SK-N-SH treated with all-trans-retinoic acid at 6 μM for 48 hours (cell line): ENCODE data around the gene SLC35F5.

ENCODE experiments used
- ATAC-seq: fragments of 200-7000 bp; cut with Tn5 transposase; 3 replicates; pipeline ENCODE4 v1.9.1; 2020; ENCODE audit warnings: mild to moderate bottlenecking, moderate library complexity
- ARNTL ChIP-seq: fragments of 450-650 bp; formaldehyde crosslinking; IDR thresholded peaks from 2 replicates; pipeline ENCODE4 v1.5.0; 2020; ENCODE audit warnings: low read depth, mild to moderate bottlenecking, moderate library complexity, borderline replicate concordance
- BACH2 ChIP-seq: fragments of 250-450 bp; sonication (Bioruptor Pico); IDR thresholded peaks from 2 replicates; pipeline ENCODE4 v1.9.0; 2021; ENCODE audit warnings: mild to moderate bottlenecking, borderline replicate concordance
- CREB5 ChIP-seq: fragments of 250-450 bp; sonication (Bioruptor Pico); IDR thresholded peaks from 2 replicates; pipeline ENCODE4 v1.5.1; 2020; ENCODE audit warnings: low read depth, mild to moderate bottlenecking, moderate library complexity
- CSDC2 ChIP-seq: fragments of 250-450 bp; sonication (Bioruptor Pico); IDR thresholded peaks from 2 replicates; pipeline ENCODE4 v1.5.0; 2020; ENCODE audit warnings: mild to moderate bottlenecking, moderate library complexity
- ESRRG ChIP-seq: fragments of 250-450 bp; sonication (Bioruptor Pico); IDR thresholded peaks from 2 replicates; pipeline ENCODE4 v1.6.1; 2021; ENCODE audit warnings: mild to moderate bottlenecking
- ISL1 ChIP-seq: fragments of 250-450 bp; sonication (Bioruptor Pico); IDR thresholded peaks from 2 replicates; pipeline ENCODE4 v2.1.2; 2022; ENCODE audit warnings: mild to moderate bottlenecking, moderate library complexity
- OSR1 ChIP-seq: fragments of 250-450 bp; sonication (Bioruptor Pico); IDR thresholded peaks from 2 replicates; pipeline ENCODE4 v1.8.0; 2022; ENCODE audit warnings: moderate library complexity, mild to moderate bottlenecking, inconsistent platforms
- PATZ1 ChIP-seq: fragments of 250-450 bp; sonication (Bioruptor Pico); IDR thresholded peaks from 2 replicates; pipeline ENCODE4 v1.8.0; 2020; ENCODE audit warnings: mild to moderate bottlenecking, moderate library complexity, borderline replicate concordance
- PPARA ChIP-seq: fragments of 250-450 bp; sonication (Bioruptor Pico); IDR thresholded peaks from 2 replicates; pipeline ENCODE4 v1.5.0; 2020; ENCODE audit warnings: mild to moderate bottlenecking, borderline replicate concordance
- RARB ChIP-seq: fragments of 250-450 bp; sonication (Bioruptor Pico); IDR thresholded peaks from 2 replicates; pipeline ENCODE4 v1.8.0; 2021; ENCODE audit warnings: mild to moderate bottlenecking, moderate library complexity
- SNAI2 ChIP-seq: fragments of 250-450 bp; sonication (Bioruptor Pico); IDR thresholded peaks from 2 replicates; pipeline ENCODE4 v1.5.0; 2020; ENCODE audit warnings: mild to moderate bottlenecking, moderate library complexity
- ZC3H10 ChIP-seq: fragments of 250-450 bp; sonication (Bioruptor Pico); IDR thresholded peaks from 2 replicates; pipeline ENCODE4 v1.5.1; 2021; ENCODE audit warnings: mild to moderate bottlenecking, moderate library complexity
- ZFP30 ChIP-seq: fragments of 450-650 bp; formaldehyde crosslinking; IDR thresholded peaks from 2 replicates; pipeline ENCODE4 v1.5.0; 2022; ENCODE audit warnings: mild to moderate bottlenecking, moderate library complexity
- ZNF565 ChIP-seq: fragments of 450-650 bp; formaldehyde crosslinking; conservative IDR thresholded peaks from 2 replicates; pipeline ENCODE4 v1.5.0; 2020; ENCODE audit warnings: low read depth, mild to moderate bottlenecking, moderate library complexity
- ZNF70 ChIP-seq: fragments of 450-650 bp; formaldehyde crosslinking; IDR thresholded peaks from 2 replicates; pipeline ENCODE4 v1.5.0; 2020; ENCODE audit warnings: mild to moderate bottlenecking, moderate library complexity
- ZNF8 ChIP-seq: fragments of 450-650 bp; formaldehyde crosslinking; IDR thresholded peaks from 2 replicates; pipeline ENCODE4 v1.5.0; 2020; ENCODE audit warnings: mild to moderate bottlenecking, moderate library complexity
- TF ChIP-seq, protein P1 (sequence below): fragments of 250-450 bp; sonication (Bioruptor Pico); IDR thresholded peaks from 2 replicates; pipeline ENCODE4 v1.5.0; 2020; ENCODE audit warnings: mild to moderate bottlenecking, moderate library complexity
- TF ChIP-seq, protein P2 (sequence below): fragments of 250-450 bp; sonication (Bioruptor Pico); IDR thresholded peaks from 2 replicates; pipeline ENCODE4 v1.8.0; 2021; ENCODE audit warnings: low read depth, mild to moderate bottlenecking, moderate library complexity, borderline replicate concordance
- TF ChIP-seq, protein P3 (sequence below): fragments of 250-450 bp; sonication (Bioruptor Pico); IDR thresholded peaks from 2 replicates; pipeline ENCODE4 v1.5.1; 2021; ENCODE audit warnings: mild to moderate bottlenecking, moderate library complexity

SLC35F5 gene

DNA sequence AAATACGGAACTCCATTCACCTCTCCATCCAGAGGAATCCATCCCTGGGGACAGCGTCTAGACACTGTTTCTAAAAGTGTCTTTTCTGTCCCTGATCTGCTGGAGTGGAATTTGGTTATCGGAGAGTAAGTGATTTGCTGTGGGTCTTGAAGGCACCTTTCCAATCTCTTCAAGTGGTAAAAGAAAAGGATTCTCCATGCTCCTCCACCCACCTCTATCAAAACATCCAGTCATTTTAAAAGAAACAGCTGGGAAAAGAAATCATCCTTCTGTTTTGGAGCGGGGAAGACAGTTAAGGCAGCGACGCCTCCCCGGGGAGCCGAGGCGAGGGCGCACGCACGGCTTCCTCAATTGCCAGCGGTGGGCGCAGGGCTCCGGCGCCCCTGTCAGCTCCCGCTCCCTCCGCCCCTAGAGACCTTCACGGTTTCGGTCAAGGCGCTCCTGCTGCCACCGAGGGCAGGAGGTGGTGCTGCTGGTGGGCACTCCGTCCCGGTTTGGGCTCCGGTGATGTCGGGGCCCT, 547 bp downstream of the SLC35F5 start:
- TF ChIP-seq ESRRG (no peak), ZFP30 (CRISPR knock-in tag) (no peak), ARNTL (no peak), PATZ1 (CRISPR knock-in tag) (no peak), CREB5 (no peak), ISL1 (CRISPR knock-in tag) (no peak), ZNF565 (CRISPR knock-in tag) (no peak)
- TF ChIP-seq, protein P1, sequence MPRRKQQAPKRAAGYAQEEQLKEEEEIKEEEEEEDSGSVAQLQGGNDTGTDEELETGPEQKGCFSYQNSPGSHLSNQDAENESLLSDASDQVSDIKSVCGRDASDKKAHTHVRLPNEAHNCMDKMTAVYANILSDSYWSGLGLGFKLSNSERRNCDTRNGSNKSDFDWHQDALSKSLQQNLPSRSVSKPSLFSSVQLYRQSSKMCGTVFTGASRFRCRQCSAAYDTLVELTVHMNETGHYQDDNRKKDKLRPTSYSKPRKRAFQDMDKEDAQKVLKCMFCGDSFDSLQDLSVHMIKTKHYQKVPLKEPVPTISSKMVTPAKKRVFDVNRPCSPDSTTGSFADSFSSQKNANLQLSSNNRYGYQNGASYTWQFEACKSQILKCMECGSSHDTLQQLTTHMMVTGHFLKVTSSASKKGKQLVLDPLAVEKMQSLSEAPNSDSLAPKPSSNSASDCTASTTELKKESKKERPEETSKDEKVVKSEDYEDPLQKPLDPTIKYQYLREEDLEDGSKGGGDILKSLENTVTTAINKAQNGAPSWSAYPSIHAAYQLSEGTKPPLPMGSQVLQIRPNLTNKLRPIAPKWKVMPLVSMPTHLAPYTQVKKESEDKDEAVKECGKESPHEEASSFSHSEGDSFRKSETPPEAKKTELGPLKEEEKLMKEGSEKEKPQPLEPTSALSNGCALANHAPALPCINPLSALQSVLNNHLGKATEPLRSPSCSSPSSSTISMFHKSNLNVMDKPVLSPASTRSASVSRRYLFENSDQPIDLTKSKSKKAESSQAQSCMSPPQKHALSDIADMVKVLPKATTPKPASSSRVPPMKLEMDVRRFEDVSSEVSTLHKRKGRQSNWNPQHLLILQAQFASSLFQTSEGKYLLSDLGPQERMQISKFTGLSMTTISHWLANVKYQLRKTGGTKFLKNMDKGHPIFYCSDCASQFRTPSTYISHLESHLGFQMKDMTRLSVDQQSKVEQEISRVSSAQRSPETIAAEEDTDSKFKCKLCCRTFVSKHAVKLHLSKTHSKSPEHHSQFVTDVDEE: no peak
- TF ChIP-seq, protein P2, sequence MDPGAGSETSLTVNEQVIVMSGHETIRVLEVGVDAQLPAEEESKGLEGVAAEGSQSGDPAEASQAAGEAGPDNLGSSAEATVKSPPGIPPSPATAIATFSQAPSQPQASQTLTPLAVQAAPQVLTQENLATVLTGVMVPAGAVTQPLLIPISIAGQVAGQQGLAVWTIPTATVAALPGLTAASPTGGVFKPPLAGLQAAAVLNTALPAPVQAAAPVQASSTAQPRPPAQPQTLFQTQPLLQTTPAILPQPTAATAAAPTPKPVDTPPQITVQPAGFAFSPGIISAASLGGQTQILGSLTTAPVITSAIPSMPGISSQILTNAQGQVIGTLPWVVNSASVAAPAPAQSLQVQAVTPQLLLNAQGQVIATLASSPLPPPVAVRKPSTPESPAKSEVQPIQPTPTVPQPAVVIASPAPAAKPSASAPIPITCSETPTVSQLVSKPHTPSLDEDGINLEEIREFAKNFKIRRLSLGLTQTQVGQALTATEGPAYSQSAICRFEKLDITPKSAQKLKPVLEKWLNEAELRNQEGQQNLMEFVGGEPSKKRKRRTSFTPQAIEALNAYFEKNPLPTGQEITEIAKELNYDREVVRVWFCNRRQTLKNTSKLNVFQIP (CRISPR knock-in tag): no peak
- TF ChIP-seq, protein P3, sequence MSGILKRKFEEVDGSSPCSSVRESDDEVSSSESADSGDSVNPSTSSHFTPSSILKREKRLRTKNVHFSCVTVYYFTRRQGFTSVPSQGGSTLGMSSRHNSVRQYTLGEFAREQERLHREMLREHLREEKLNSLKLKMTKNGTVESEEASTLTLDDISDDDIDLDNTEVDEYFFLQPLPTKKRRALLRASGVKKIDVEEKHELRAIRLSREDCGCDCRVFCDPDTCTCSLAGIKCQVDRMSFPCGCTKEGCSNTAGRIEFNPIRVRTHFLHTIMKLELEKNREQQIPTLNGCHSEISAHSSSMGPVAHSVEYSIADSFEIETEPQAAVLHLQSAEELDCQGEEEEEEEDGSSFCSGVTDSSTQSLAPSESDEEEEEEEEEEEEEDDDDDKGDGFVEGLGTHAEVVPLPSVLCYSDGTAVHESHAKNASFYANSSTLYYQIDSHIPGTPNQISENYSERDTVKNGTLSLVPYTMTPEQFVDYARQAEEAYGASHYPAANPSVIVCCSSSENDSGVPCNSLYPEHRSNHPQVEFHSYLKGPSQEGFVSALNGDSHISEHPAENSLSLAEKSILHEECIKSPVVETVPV (CRISPR knock-in tag): no peak
- peak; percentile 74 for ATAC-seq

- peak; percentile 48 for ATAC-seq
- TF ChIP-seq RARB (CRISPR knock-in tag) (no peak), ZNF70 (CRISPR knock-in tag) (no peak), ISL1 (CRISPR knock-in tag) (no peak), BACH2 (CRISPR knock-in tag) (no peak), SNAI2 (no peak), ZC3H10 (CRISPR knock-in tag) (no peak), OSR1 (CRISPR knock-in tag) (no peak)
Observed at GRCh38 chr2:113755035-113755834, 1.2 kb downstream of the SLC35F5 start.

GRCh38 chr2:113754160-113754559, 2.3 kb downstream of the SLC35F5 start:
- ATAC-seq: no peak
- no peak for TF ChIP-seq SNAI2
- TF ChIP-seq CREB5: no peak
- TF ChIP-seq ZNF8: no peak
- no peak for TF ChIP-seq ZNF70 (CRISPR knock-in tag)
- no peak for TF ChIP-seq CSDC2 (CRISPR knock-in tag)
- TF ChIP-seq, protein P1: no peak
- TF ChIP-seq, protein P2 (CRISPR knock-in tag): no peak
- no peak for TF ChIP-seq PPARA (CRISPR knock-in tag)
